Activated B cell treated with CpG ODN at 0.5 μM for 24 hours (primary cell): Measurements from ENCODE around the gene DNAAF5. TPM values are rescaled to one million over a fixed set of nuclear protein-coding genes. Genes with fewer than 3 reads are reported as not detected.

ENCODE experiments used
- ATAC-seq: fragments of 200-7000 bp; cut with Tn5 transposase; one replicate; pipeline ENCODE4 v1.10.0; 2021; ENCODE audit warnings: low read depth, mild to moderate bottlenecking, moderate library complexity
- CTCF ChIA-PET: fragments of 350-600 bp; sonication (Branson Sonifier 250); formaldehyde crosslinking; loops from one replicate; lab custom pipeline; 2021; ENCODE audit warnings: antibody characterized with exemption; lab: Charles Lee
- POLR2A ChIA-PET: fragments of 350-600 bp; sonication (Branson Sonifier 250); formaldehyde crosslinking; loops from one replicate; lab custom pipeline; 2021; ENCODE audit warnings: antibody characterized with exemption; lab: Charles Lee
- DNase-seq: peaks from one replicate; pipeline ENCODE4 v3.0.0; 2022
- H3K27ac Mint-ChIP-seq: one replicate; pipeline ENCODE4 v1.8.0; 2020; ENCODE audit warnings: mixed read lengths
- H3K27me3 Mint-ChIP-seq: one replicate; pipeline ENCODE4 v1.8.0; 2021; ENCODE audit warnings: mixed read lengths
- H3K36me3 Mint-ChIP-seq: one replicate; pipeline ENCODE4 v1.8.0; 2021; ENCODE audit warnings: low read depth, mixed read lengths
- H3K4me1 Mint-ChIP-seq: one replicate; pipeline ENCODE4 v1.8.0; 2021; ENCODE audit warnings: mixed read lengths
- H3K4me3 Mint-ChIP-seq: one replicate; pipeline ENCODE4 v1.8.0; 2020; ENCODE audit warnings: mild to moderate bottlenecking, mixed read lengths
- H3K9me3 Mint-ChIP-seq: one replicate; pipeline ENCODE4 v1.8.0; 2020; ENCODE audit warnings: mixed read lengths
- CTCF ChIP-seq: fragments of 200-600 bp; IDR thresholded peaks from one replicate; pipeline ENCODE4 v1.8.0; 2022; ENCODE audit warnings: antibody characterized with exemption, mild to moderate bottlenecking
- intact Hi-C: fragments of 100-400 bp; cut with micrococcal nuclease; formaldehyde crosslinking; loops from one replicate; pipeline ENCODE4 v1.15.1; 2024
- total RNA-seq: library from RNA; stranded (reverse); gene quantifications from 2 replicates; pipeline ENCODE4 v1.2.3, GENCODE V29; 2022

DNAAF5 gene
- total RNA-seq, 1 donor from 2014 or later: 23.5 TPM

- Mint-ChIP-seq H3K9me3 (no peaks in the 10 kb centered on the region), H3K36me3 (peaks cover 29% of the 10 kb centered on the region), H3K4me3 (peak within 1 kb of the TSS; percentile 83), H3K4me1 (peaks cover 22% of the 10 kb centered on the region), H3K27me3 (no peaks in the 10 kb centered on the region), H3K27ac (peak within 1 kb of the TSS; percentile 65)
- intact Hi-C loops: loop anchor here (2.0 to 5.0 kb wide), 4 partner anchors 86 to 405 kb away; partner anchors contain the start of gene GET4
- DNase-seq (peak; percentile 36), ATAC-seq (peak; percentile 49)
- CTCF ChIA-PET: no interaction called here
- POLR2A ChIA-PET: interaction anchor here (0.6 to 2.0 kb wide), 5 partner anchors 24 to 750 kb away, joined by 3 to 6 read pairs (median 4); no protein-coding TSS in a partner anchor
- no peak for TF ChIP-seq CTCF
These were observed 756 bp downstream of the DNAAF5 start, which contains the start of gene PRKAR1B for GRCh38 chr7:727104-727805. Gene PRKAR1B, minus strand, starts transcription at chr7:727281. Its CDS starts 15,776 bp downstream, at chr7:711505.

- peak overlapping the region; percentile 79 for H3K4me3 Mint-ChIP-seq
- H3K36me3 Mint-ChIP-seq: peaks cover 30% of the 10 kb centered on the region
- H3K9me3 Mint-ChIP-seq: no peaks in the 10 kb centered on the region
- no peak for TF ChIP-seq CTCF
- POLR2A ChIA-PET: interaction anchor here (0.6 to 2.0 kb wide), 3 partner anchors 126 to 749 kb away, joined by 3 to 4 read pairs (median 4); no protein-coding TSS in a partner anchor
- ATAC-seq (no peak), DNase-seq (no peak)
- intact Hi-C loops: loop anchor here (2.0 to 5.0 kb wide), 4 partner anchors 85 to 406 kb away; partner anchors contain the start of gene GET4
- H3K27ac Mint-ChIP-seq: peak overlapping the region; percentile 20
- CTCF ChIA-PET: no interaction called here
- peaks cover 22% of the 10 kb centered on the region for H3K4me1 Mint-ChIP-seq
- H3K27me3 Mint-ChIP-seq: no peaks in the 10 kb centered on the region
These were observed 1.4 kb downstream of the DNAAF5 start for GRCh38 chr7:727806-728460.

- Mint-ChIP-seq H3K27ac (no peak overlapping the region), H3K36me3 (peaks cover 30% of the 10 kb centered on the region), H3K27me3 (no peaks in the 10 kb centered on the region), H3K4me3 (peak overlapping the region; percentile 79), H3K9me3 (no peaks in the 10 kb centered on the region), H3K4me1 (peaks cover 22% of the 10 kb centered on the region)
- intact Hi-C loops: loop anchor here (5.0 kb wide), 1 partner anchor 406 kb away; no protein-coding TSS in a partner anchor
- no peak for TF ChIP-seq CTCF
- no peak for DNase-seq
- ChIA-PET POLR2A (no interaction called here), CTCF (no interaction called here)
- no peak for ATAC-seq
These were observed 2.1 kb downstream of the DNAAF5 start for GRCh38 chr7:728602-729001.

GRCh38 chr7:729140-730000, 2.9 kb downstream of the DNAAF5 start:
- POLR2A ChIA-PET: no interaction called here
- ATAC-seq (no peak), DNase-seq (no peak)
- CTCF ChIA-PET: no interaction called here
- H3K27ac Mint-ChIP-seq: no peak overlapping the region
- H3K4me1 Mint-ChIP-seq: peaks cover 22% of the 10 kb centered on the region
- no peaks in the 10 kb centered on the region for H3K27me3 Mint-ChIP-seq
- no peak overlapping the region for H3K4me3 Mint-ChIP-seq
- TF ChIP-seq CTCF: no peak
- peaks cover 30% of the 10 kb centered on the region for H3K36me3 Mint-ChIP-seq
- H3K9me3 Mint-ChIP-seq: no peaks in the 10 kb centered on the region
- intact Hi-C loops: loop anchor here (5.0 kb wide), 1 partner anchor 407 kb away; no protein-coding TSS in a partner anchor
